Naive thymus-derived CD8-positive, alpha-beta T cell (primary cell): Measurements from ENCODE around the gene C3orf20. TPM values are rescaled to one million over a fixed set of nuclear protein-coding genes. Genes with fewer than 3 reads are reported as not detected.

ENCODE experiments used
- ATAC-seq, 2 donors: fragments of 150-1000 bp; cut with Tn5 transposase in 1 of 2; sonication (Bioruptor Pico), chemical (Tn5 transposase) in 1 of 2; 1 replicate in 1 of 2; 2 replicates in 1 of 2; pipeline ENCODE4 v1.10.0; 2021; ENCODE audit warnings: mild to moderate bottlenecking in 2 of 2, moderate library complexity in 2 of 2
- POLR2A ChIA-PET: fragments of 350-600 bp; sonication (Branson Sonifier 250); formaldehyde crosslinking; loops from one replicate; lab custom pipeline; 2021; ENCODE audit warnings: antibody characterized with exemption; lab: Charles Lee
- DNase-seq, 10 donors: peaks; one replicate each; pipeline versions ENCODE4 v3.0.0 to v3.0.0-alpha.2; 2020 to 2022
- H3K27ac Mint-ChIP-seq, 10 donors: one replicate each; pipeline ENCODE4 v1.8.0; 2020 to 2022; ENCODE audit warnings: mild to moderate bottlenecking in 10 of 10, mixed read lengths in 10 of 10, moderate library complexity in 4 of 10, inconsistent platforms in 1 of 10
- H3K27me3 Mint-ChIP-seq, 5 donors: one replicate each; pipeline ENCODE4 v1.8.0; 2021 to 2022; ENCODE audit warnings: mixed read lengths in 5 of 5
- H3K36me3 Mint-ChIP-seq, 3 donors: one replicate each; pipeline ENCODE4 v1.8.0; 2020 to 2022; ENCODE audit warnings: mixed read lengths in 3 of 3, mild to moderate bottlenecking in 2 of 3, inconsistent platforms in 1 of 3
- H3K4me1 Mint-ChIP-seq, 4 donors: one replicate each; pipeline ENCODE4 v1.8.0; 2021 to 2022; ENCODE audit warnings: mixed read lengths in 4 of 4
- H3K4me3 Mint-ChIP-seq, 10 donors: one replicate each; pipeline ENCODE4 v1.8.0; 2020 to 2022; ENCODE audit warnings: mild to moderate bottlenecking in 10 of 10, mixed read lengths in 10 of 10, moderate library complexity in 6 of 10, inconsistent platforms in 1 of 10
- H3K9me3 Mint-ChIP-seq, 9 donors: one replicate each; pipeline ENCODE4 v1.8.0; 2020 to 2022; ENCODE audit warnings: mixed read lengths in 9 of 9, mild to moderate bottlenecking in 3 of 9, inconsistent platforms in 1 of 9, moderate library complexity in 1 of 9
- polyA plus RNA-seq, 3 donors: library from polyadenylated mRNA; unstranded; fragments of 300-500 nt; fragmentation: Illumina TruSeq; gene quantifications; one replicate each; pipeline ENCODE4 v1.2.3, GENCODE V29; 2021
- total RNA-seq, 8 experiments: library from RNA in 2 of 8; stranded (reverse) in 2 of 8; gene quantifications; one replicate each; pipeline ENCODE4 v1.2.3 and lab custom pipeline; 2021 to 2026

Gene C3orf20
- total and polyA plus RNA-seq, 5 experiments from 2014 or later: 0.03 to 0.69 (median 0.44) TPM; not detected in 2

GRCh38 chr3:14772533-14773138 is 97.7 kb downstream of the C3orf20 start:
- DNase-seq (no peak), ATAC-seq (no peak)
- Mint-ChIP-seq H3K4me1 (no peaks in the 10 kb centered on the region), H3K9me3 (peaks cover 0 to 4% (median 0%) of the 10 kb centered on the region in 9 donors), H3K36me3 (no peaks in the 10 kb centered on the region), H3K27me3 (no peaks in the 10 kb centered on the region), H3K27ac (peak overlapping the region in 1 of 10 donors; percentile 53), H3K4me3 (no peak overlapping the region)
- POLR2A ChIA-PET: no interaction called here

DNA sequence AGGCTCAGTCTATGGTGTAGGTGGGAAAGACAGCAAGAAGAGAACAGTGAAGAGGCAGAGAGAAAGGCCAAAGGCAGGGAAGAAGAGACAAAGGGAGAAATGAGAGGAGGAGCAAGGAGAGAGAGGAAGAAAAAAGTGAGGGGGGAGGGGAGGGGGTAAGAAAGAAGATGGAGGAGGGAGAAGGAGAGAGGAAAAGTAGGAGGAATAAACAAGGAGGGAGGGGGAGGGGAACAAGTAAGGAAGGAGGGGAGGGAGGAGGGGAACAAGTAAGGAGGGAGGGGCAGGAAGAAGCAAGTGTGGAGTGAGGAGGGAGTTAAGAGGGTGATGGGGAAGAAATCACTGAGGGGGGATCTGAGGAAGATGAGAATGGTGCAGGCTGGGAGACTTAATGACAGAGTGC is 98.3 kb downstream of the C3orf20 start:
- Mint-ChIP-seq H3K27ac (no peak overlapping the region), H3K9me3 (peaks cover 0 to 9% (median 3%) of the 10 kb centered on the region in 9 donors), H3K4me1 (no peaks in the 10 kb centered on the region), H3K4me3 (no peak overlapping the region), H3K27me3 (no peaks in the 10 kb centered on the region), H3K36me3 (peaks cover 0 to under 1% (median 0%) of the 10 kb centered on the region in 3 donors)
- POLR2A ChIA-PET: no interaction called here
- no peak for ATAC-seq
- DNase-seq: no peak

- Mint-ChIP-seq H3K36me3 (peaks cover 0 to 4% (median 0%) of the 10 kb centered on the region in 3 donors), H3K4me1 (no peaks in the 10 kb centered on the region), H3K4me3 (no peak overlapping the region), H3K27ac (no peak overlapping the region), H3K9me3 (peaks cover 0 to 14% (median 5%) of the 10 kb centered on the region in 9 donors), H3K27me3 (no peaks in the 10 kb centered on the region)
- no peak for ATAC-seq
- POLR2A ChIA-PET: no interaction called here
- DNase-seq: no peak
These were observed 98.8 kb downstream of the C3orf20 start for GRCh38 chr3:14773691-14774128.

GRCh38 chr3:14774431-14774830 is 99.5 kb downstream of the C3orf20 start:
- no peaks in the 10 kb centered on the region for H3K4me1 Mint-ChIP-seq
- H3K27ac Mint-ChIP-seq: no peak overlapping the region
- POLR2A ChIA-PET: no interaction called here

GRCh38 chr3:14775011-14775410 is 100.1 kb downstream of the C3orf20 start:
- ATAC-seq (no peak), DNase-seq (no peak)
- Mint-ChIP-seq H3K4me1 (no peaks in the 10 kb centered on the region), H3K27me3 (peaks cover 0 to 5% (median 0%) of the 10 kb centered on the region in 5 donors), H3K4me3 (no peak overlapping the region), H3K27ac (no peak overlapping the region), H3K36me3 (peaks cover 0 to 16% (median 8%) of the 10 kb centered on the region in 3 donors), H3K9me3 (peaks cover 0 to 24% (median 10%) of the 10 kb centered on the region in 9 donors)
- POLR2A ChIA-PET: no interaction called here

More at GRCh38 chr3:14774431-14774830, 99.5 kb downstream of the C3orf20 start:
- Mint-ChIP-seq H3K9me3 (peaks cover 0 to 20% (median 10%) of the 10 kb centered on the region in 9 donors), H3K4me3 (no peak overlapping the region), H3K36me3 (peaks cover 0 to 12% (median 5%) of the 10 kb centered on the region in 3 donors), H3K27me3 (peaks cover 0 to 2% (median 0%) of the 10 kb centered on the region in 5 donors)
- DNase-seq: no peak
- no peak for ATAC-seq

- ATAC-seq: no peak
- peaks cover 0 to 16% (median 8%) of the 10 kb centered on the region in 3 donors for H3K36me3 Mint-ChIP-seq
- DNase-seq: no peak
- no peaks in the 10 kb centered on the region for H3K4me1 Mint-ChIP-seq
- H3K27me3 Mint-ChIP-seq: peaks cover 0 to 5% (median 0%) of the 10 kb centered on the region in 5 donors
- H3K9me3 Mint-ChIP-seq: peaks cover 0 to 24% (median 10%) of the 10 kb centered on the region in 9 donors
- no peak overlapping the region for H3K4me3 Mint-ChIP-seq
- POLR2A ChIA-PET: no interaction called here
- no peak overlapping the region for H3K27ac Mint-ChIP-seq
These were observed 100.6 kb downstream of the C3orf20 start for GRCh38 chr3:14775563-14775962.

DNA sequence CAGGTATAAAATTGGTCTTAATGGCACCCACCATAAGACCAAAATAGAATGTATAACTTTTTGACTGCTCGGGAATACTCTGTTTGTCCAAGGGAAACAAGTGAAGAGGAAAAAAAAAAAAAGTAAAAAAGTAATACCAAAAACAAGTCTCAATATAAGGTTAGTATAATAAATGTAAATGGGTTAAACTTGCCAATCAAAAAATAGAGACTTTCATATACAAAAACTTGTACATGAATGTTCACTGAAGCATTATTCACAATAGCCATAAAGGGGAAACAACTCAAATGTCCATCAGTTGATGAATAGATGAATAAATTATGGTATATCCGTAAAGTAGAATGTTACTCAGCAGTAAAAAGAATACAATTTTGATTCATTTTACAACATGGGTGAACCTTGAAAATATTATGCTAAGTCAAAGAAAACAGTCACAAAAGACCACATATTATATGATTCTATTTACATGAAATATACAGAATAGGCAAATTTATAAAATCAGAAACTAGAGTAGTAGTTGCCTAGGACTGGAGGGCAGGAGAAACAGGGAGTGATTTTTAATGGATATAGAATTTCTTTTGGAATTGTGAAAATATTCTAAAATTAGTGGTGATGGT is 104.2 kb downstream of the C3orf20 start:
- Mint-ChIP-seq H3K27me3 (peaks cover 0 to 8% (median 0%) of the 10 kb centered on the region in 5 donors), H3K27ac (no peak overlapping the region), H3K9me3 (peaks cover 0 to 24% (median 12%) of the 10 kb centered on the region in 9 donors), H3K36me3 (peaks cover 0 to 16% (median 8%) of the 10 kb centered on the region in 3 donors), H3K4me1 (no peaks in the 10 kb centered on the region), H3K4me3 (no peak overlapping the region)
- DNase-seq (no peak), ATAC-seq (no peak)
- POLR2A ChIA-PET: no interaction called here

DNA sequence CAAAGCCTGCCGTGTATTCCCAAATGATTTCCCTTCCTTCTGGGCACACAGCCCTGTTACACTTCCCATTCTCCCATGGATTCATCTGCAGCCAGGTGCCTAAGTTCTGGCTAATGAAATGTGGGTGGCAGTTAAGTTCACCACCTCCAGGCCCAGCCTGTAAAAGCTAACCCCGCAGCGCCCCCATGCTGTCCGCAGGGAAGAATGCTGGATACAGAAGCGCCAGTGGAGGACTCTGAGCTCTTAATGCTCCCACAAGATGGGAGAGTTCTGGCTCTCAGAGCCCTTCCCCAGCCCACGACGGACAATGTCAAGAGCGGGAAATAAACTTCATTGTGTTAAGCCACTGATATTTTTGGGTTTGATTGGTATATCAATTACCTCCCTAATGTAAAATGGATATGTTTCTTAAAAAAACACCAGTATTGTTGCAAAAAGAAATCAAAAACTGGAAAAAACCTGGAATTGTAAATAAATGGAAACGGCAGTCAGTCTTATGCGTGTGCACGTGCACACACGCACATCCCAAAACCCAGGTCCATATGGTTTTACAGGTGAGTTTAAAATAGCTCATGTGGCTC is 106.1 kb downstream of the C3orf20 start:
- Mint-ChIP-seq H3K27ac (no peak overlapping the region), H3K27me3 (peaks cover 1 to 11% (median 7%) of the 10 kb centered on the region in 5 donors), H3K36me3 (peaks cover 0 to 16% (median 8%) of the 10 kb centered on the region in 3 donors), H3K4me1 (no peaks in the 10 kb centered on the region), H3K4me3 (no peak overlapping the region), H3K9me3 (peaks cover 0 to 24% (median 12%) of the 10 kb centered on the region in 9 donors)
- POLR2A ChIA-PET: no interaction called here
- ATAC-seq (no peak), DNase-seq (peak in 1 of 10 donors; percentile 50)

DNA sequence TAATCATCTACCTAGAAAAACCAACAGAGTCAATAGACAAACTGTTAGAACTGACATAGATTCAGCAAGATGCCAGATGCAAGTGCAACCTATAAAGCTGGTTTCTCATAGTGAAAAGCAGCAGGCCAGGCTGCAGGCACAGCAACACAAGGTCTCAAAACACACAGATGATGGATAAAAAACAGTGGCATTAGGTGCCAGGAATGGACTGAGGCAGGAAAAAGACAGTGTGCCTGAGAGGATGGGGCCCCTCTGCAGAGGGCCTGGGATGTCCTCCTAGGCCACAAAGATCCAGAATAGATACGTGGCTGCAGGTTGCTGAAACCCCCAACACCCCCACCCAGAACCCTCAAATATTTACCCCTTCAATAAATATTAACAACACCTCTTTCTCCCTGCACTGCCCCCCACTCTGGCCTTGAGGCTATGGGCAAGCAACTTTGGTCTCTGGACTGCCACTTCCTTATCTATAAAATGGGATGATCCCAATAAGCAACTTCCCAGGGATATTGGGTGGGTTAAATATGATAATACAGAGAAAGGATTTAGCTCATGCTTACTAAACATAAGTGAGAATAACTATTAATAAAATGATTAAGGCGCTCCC is 108.6 kb downstream of the C3orf20 start:
- Mint-ChIP-seq H3K36me3 (peaks cover 0 to 12% (median 8%) of the 10 kb centered on the region in 3 donors), H3K27me3 (peaks cover 3 to 11% (median 10%) of the 10 kb centered on the region in 5 donors), H3K4me1 (no peaks in the 10 kb centered on the region), H3K27ac (no peak overlapping the region), H3K9me3 (peaks cover 0 to 16% (median 7%) of the 10 kb centered on the region in 9 donors), H3K4me3 (no peak overlapping the region)
- POLR2A ChIA-PET: no interaction called here
- ATAC-seq (no peak), DNase-seq (no peak)

GRCh38 chr3:14784087-14784681 is 109.2 kb downstream of the C3orf20 start:
- Mint-ChIP-seq H3K27me3 (peaks cover 3 to 12% (median 9%) of the 10 kb centered on the region in 5 donors), H3K9me3 (peaks cover 0 to 10% (median 1%) of the 10 kb centered on the region in 9 donors), H3K27ac (no peak overlapping the region), H3K36me3 (peaks cover 0 to 6% (median 4%) of the 10 kb centered on the region in 3 donors), H3K4me3 (no peak overlapping the region), H3K4me1 (no peaks in the 10 kb centered on the region)
- ATAC-seq (no peak), DNase-seq (peak in 1 of 10 donors; percentile 44)
- POLR2A ChIA-PET: no interaction called here

DNA sequence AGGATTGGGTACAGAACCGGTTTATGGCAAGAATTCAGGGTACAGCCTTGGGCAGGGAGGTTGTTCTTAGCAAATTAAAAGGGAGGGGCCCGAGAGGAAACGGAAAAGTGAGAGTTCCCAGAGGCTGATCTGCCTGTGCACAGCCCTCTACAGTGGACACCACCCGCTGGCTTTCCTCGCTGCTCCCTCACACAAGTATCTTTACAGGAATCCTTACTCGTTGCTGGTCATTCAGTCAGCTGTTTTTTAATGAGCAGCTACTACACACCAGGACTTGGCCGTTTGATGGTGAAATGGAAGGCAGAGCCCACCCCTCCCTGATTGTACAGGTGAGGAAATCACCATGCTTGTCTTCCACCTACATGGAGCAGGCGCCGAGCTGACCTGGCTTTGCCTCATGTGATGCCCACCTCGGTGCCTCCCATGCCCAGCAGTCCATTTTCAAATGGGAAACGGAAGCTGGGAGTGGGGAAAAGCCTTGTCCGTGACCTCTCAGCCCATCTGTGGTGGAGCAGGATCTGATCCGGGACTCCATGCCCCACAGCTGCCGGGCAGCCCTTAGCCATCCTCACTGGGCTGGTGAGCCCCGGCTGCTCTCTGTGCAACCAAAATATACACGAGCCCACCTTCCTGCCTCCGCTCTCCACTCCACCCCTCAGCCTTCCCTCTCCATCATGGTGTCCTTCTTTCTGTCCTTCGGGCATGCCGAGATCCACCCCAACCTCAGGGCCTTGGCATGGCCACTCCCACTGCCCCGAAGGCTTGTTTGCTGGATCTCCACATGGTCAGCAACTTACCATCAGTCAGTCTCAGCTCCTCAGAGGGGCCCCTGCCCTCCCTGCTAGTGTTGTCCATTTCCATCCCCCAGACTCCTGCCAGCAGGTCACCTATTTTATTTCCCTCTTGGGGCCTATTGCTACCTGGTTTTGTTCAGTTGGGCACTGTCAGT is 110.5 kb downstream of the C3orf20 start:
- Mint-ChIP-seq H3K9me3 (peaks cover 0 to 1% (median 0%) of the 10 kb centered on the region in 9 donors), H3K36me3 (no peaks in the 10 kb centered on the region), H3K27ac (no peak overlapping the region), H3K4me1 (no peaks in the 10 kb centered on the region), H3K4me3 (no peak overlapping the region), H3K27me3 (peaks cover 8 to 23% (median 13%) of the 10 kb centered on the region in 5 donors)
- ATAC-seq (no peak), DNase-seq (peak in 1 of 10 donors; percentile 40)
- POLR2A ChIA-PET: no interaction called here
